Measurements from ENCODE around the gene EPB41L4A. TPM values are rescaled to one million over a fixed set of nuclear protein-coding genes. Genes with fewer than 3 reads are reported as not detected.

EPB41L4A gene
- total RNA-seq, 1 donor from 2014 or later: 61.9 TPM

DNA sequence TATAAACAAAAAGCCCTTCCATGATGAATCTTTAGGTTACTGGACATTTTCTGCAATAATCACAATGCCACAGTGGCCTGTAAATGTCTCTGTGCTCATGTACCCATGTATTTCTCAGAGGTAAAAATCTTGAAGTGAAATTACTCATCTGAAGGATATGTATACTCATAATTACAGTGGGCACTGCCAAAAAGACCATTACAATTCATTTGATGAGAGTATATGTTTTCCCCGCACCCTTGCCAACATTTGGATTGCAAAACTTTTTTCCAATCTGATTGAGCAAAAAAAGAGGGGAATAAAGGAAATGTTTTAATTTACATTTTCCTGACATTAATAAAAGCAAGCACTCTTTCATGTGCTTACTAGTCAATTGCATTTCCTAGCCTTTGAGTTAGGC, 110.5 kb downstream of the EPB41L4A start:
- no peak for DNase-seq (ENCODE audit: low spot score)

- DNase-seq (ENCODE audit: low spot score): no peak
Observed at GRCh38 chr5:112306956-112307355, 112.1 kb downstream of the EPB41L4A start.

GRCh38 chr5:112304743-112305142, 114.3 kb downstream of the EPB41L4A start:
- DNase-seq (ENCODE audit: low spot score): no peak

DNA sequence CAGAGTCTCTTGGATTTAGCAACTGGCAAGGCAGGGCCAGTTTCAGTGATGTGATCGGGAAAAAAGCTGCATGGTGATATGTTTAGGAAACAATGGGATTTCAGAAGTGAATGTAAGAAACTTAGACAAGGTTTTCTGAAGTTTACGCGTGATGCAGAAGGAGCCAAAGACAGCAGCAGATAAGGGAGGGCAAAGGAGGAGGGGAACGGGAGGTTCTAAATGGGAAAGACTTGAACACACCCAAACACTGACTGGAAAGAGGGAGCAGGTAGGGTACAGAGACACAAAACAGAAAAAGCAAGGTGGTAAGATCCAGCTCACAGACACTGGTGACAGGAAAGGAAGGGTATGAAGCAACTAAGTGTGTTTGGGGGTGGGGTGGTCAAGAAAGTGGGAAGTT, 115.4 kb downstream of the EPB41L4A start:
- DNase-seq (ENCODE audit: low spot score): no peak

- DNase-seq (ENCODE audit: low spot score): no peak
Observed at GRCh38 chr5:112294126-112294525, 125.0 kb downstream of the EPB41L4A start.

DNA sequence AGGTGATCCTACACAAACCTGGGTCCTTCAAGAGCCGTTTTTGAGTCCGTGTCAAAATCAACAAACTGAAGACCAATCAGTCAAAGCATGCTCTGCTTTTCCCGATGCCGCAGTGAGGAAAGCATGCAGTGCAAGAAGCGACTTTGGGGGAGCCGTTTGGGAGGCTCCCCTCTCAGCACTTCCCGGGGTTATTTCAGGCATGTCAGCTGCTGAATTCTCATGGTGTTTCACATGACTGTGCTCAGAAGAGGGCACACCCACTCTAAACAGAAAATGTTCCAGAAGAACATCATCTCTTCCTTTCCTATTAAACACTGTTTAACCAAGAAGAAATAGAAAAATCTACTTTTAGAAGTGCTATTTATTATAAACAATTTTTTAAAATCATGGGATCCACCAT, 125.5 kb downstream of the EPB41L4A start:
- DNase-seq (ENCODE audit: low spot score): no peak

DNA sequence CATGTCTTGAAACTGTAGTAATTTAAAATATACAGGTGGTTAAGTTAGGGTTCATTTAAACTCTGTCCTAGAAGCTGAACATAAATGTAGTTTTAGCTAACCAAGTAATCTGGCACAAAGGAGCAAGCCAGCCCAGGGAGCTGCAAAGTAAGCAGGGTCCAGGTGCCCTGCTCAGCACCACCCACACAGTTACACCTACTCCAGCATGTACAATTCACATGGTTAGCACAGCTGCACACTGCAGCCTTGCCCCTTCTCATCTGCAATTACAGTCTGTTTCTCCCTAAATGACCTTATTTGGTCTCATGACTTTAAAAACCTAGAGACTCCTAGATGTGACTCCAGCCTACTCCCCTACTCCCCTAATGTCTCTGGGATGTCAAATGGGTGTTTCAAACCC, 128.4 kb downstream of the EPB41L4A start:
- no peak for DNase-seq (ENCODE audit: low spot score)

GRCh38 chr5:112289465-112289864, 129.6 kb downstream of the EPB41L4A start:
- DNase-seq (ENCODE audit: low spot score): no peak

DNA sequence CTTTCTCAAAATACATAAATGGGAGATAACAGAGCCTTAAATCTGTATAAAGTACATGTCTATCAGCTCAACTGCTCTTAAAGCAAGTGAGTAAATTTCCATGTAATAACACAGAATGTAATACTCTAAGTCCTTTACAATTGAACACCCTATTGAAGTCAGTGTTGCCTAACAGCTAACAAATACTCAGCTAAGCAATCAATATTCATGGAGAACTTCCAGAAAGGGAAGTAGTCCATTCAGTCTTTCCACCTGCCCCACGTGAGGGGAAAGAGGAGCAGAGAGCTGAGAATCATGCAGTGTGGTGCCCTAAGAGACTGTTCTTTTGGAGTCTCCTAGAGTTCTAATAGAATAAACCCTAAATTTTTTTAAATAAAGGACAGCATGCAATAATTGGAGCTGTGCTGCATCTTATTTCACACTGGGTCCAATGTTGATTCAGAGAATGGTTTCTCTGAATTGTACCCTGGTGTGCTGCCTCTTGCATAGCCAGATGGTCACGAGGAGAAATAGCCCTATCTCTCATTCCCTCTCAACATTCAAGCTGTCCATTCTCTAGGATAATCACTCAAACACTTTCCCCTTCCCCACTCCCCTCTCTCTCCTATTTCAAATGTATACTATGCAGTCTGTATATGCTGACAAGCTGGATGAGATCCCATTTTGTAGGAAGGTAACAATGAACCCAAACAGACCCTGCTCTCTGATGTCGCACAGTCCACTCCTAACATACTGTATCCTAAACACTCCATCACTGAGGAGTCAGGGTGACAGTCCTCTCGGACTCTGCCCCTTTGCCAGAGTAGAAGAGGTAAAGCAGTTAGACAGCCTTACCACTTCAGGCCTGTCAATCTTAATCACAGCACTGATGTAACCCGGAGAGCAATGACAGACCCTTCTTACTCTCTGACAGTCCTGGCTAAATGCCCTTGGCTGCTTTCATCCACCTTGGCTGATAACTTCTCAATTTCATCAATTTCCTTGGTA, 134.8 kb downstream of the EPB41L4A start:
- peak; percentile 16 for DNase-seq (ENCODE audit: low spot score)

DNA sequence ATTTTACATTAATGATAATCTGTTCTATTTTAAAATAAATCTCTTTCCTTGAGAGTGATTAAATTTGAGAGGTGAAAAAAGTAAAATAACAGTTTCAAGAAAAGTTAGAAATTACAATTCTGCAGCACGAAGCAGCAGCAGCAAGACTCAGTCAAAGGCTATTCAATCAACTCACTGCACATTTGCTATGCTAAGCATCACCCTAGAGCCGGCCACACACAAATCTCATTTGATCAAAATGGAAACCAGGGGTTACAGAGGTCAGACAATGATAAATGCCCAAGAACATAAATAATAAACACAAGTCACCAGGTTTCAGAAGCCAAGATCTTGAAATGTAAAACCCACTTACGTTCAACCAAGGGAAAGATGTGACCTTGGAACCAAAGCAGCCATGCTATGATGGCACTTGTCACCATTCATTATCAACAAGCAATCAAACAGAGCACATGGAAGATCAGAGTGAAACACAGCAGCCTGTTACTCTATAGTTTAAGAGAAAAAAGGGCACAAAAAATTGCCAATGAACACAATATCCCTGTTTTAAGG, 136.0 kb downstream of the EPB41L4A start:
- DNase-seq (ENCODE audit: low spot score): no peak

DNA sequence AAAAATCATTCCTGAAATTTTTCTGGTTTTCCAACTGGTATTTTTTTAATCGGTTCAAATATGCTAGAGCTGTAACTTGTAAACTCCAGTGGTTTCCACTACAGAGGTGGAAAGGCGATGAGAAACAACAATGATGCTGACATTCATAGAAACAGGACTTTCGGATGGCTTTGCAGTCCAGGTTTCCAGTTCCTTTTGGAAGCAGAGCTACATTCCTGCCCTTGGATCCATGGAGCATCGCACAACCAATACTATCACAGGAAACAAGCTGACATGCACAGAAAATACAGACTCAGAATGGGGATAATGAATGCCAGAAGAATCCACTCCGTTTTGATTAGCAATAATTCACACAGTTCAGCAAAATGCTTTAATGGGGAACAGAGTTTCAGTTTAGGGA, 140.0 kb downstream of the EPB41L4A start:
- DNase-seq (ENCODE audit: low spot score): no peak

GRCh38 chr5:112276991-112277390, 142.1 kb downstream of the EPB41L4A start:
- no peak for DNase-seq (ENCODE audit: low spot score)

DNA sequence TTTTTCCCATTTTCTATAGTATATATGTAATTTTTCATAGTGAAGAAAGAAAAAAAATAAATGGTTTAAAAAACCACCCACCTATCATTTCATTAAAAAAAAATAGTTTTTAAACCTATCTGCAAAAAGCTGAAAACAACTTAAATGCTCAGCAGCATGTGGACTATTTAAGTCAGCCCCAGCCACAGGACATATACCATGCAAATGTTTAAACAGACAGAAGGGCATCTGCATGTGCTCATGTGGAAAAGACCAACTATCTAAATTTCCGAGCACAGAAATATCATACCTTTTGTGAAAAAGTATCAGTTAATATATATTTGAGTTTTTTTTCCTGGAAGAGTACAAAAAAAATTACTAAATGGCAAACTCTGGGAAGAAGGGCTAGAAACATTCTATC, 143.4 kb downstream of the EPB41L4A start:
- DNase-seq (ENCODE audit: low spot score): no peak

DNA sequence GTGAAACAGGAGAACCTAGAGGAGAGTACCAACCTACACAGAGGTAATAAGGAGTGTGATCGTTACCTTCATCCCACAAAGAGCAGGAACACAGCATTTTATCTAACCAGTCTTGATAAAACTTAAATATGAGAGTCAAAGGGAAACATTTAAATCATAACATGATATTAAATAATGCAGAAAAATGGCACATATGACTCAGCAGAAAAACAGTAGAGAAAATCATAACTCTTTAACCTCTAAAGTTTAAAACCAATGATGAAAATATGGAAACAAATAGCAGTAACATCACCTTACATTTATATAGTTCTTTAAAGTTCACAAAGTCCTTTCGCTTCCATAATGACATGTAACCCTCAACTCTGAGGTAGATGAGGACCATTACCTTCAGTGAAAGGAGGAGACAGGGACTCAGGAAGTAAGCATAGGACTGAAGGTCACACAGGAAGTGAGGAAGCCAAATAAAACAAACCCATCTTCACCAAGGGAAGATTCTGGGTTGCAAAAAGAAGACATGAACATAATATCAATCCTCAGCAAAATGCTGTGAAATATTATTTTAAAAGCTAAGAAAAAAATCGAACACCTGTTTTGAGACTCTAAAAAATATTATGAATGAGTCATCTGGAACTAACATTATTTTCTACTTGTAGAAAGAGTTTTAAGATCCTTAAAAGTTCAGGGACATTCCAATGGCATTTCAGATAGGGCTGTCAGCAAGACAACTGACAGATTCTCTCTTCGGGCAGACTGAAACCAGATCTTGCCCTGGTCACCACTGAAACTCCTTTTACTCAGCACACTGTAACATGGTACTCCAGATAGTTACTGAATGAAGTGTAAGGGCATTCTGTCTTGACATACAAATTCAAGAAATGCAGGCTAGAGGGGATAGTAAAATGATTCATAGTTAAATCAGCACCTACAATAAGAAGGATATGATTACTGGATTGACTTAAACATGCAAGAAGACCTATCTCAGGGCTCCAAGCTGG, 148.5 kb downstream of the EPB41L4A start:
- DNase-seq (ENCODE audit: low spot score): no peak

GRCh38 chr5:112267231-112267630, 151.8 kb downstream of the EPB41L4A start:
- no peak for DNase-seq (ENCODE audit: low spot score)

DNA sequence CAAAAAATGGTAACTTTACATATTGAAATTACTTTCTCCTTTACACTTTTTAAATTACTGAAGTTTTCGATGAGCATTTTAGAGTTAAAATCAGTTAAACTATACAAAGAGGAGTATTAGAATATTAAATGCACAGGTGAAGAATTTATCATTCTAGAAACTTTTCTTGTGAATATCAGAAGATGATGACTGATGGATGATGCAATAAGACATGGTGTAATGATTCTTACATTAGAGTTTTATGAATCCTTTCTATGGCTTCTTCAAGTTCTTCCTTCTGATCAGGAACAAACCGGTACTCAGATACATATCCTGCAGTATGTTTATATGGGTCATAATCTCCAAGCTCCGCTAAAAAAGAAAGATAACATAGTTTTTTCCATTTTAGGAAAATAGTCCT, 154.4 kb downstream of the EPB41L4A start:
- no peak for DNase-seq (ENCODE audit: low spot score)

DNA sequence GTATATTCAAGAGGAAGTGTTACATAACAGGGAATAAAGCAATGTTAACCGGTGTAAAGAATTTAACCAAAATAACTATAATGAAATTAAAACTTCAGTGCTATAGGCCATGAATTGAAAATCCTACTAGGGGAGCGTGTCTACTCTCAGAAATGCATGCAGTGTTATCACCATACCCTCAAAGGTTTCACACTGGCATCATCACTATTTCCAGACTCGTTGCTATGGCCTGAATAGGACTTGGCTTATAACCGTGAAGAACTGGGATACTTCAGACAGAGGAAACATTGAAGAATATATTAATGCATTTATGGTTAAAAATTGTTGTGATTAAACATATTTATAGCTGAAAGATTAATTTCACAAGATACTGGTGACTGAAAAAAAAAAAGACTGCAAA, 154.9 kb downstream of the EPB41L4A start:
- DNase-seq (ENCODE audit: low spot score): no peak

DNA sequence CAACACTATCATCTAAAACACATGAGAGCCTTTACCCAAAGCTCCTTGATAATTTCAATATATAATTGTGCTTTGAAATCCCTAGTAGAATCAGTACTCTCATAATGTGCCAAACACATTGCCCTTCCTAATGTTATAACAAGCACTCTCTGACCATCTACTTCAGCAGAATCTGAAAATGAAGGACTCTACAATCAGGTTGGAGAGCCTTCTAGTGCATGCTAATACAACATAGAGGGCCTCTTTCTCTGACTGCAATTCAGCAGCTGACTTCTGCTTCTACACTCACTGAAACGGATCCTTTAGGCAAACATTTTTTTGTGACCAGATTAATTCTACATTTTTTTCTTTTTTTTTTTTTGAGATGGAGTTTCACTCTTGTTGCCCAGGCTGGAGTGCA, 155.6 kb downstream of the EPB41L4A start:
- DNase-seq (ENCODE audit: low spot score): no peak

- no peak for DNase-seq (ENCODE audit: low spot score)
Observed at GRCh38 chr5:112258571-112258970, 160.5 kb downstream of the EPB41L4A start.

DNA sequence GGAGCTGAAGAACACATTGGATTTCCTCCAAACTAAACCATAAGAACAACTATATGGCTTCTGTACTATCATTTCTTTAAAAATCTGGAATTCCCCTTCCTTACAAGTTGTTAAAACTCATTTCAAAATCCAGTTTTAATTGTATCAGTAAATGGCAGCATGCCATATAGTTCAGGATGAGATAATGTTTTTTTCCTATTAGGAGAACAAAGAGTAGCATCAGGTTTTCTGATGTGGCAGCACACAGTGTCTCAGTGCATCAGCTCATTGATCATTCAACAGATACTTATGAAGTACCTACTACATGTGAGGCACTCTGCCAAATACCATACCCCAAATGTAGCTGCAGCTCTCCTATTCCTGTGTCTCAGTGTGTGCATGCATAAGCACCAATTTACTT, 161.1 kb downstream of the EPB41L4A start:
- DNase-seq (ENCODE audit: low spot score): no peak

GRCh38 chr5:112257005-112257404, 162.1 kb downstream of the EPB41L4A start:
- no peak for DNase-seq (ENCODE audit: low spot score)

- no peak for DNase-seq (ENCODE audit: low spot score)
Observed at GRCh38 chr5:112254303-112254702, 164.8 kb downstream of the EPB41L4A start.

Measured in mucosa of gallbladder (tissue), 1 donor.